AG08395 (cell line): Measurements from ENCODE around the gene ZG16.
"Not testable (repeated sequence)": the region's sequence is repeated elsewhere in the genome, so short reads cannot be mapped to it uniquely, and the experiment has no call there.

Source experiments
- DNase-seq: peaks from one replicate; pipeline ENCODE4 v3.0.0; 2012; ENCODE audit warnings: mixed read lengths, low spot score

Gene ZG16

DNA sequence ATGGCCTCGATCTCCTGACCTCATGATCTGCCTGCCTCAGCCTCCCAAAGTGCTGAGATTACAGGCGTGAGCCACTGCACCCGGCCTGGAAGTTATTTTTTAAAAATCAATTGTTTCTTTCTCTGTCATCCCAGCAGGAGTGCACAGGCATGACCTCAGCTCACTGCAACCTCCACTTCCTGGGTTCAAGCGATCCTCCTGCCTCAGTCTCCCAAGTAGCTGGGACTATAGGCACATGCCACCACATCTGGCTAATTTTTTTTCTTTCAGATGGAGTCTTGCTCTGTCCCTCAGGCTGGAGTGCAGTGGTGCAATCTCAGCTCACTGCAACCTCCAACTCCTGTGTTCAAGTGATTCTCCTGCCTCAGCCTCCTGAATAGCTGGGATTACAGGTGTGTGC is 9.1 kb downstream of the ZG16 start:
- DNase-seq = not testable (repeated sequence)

DNA sequence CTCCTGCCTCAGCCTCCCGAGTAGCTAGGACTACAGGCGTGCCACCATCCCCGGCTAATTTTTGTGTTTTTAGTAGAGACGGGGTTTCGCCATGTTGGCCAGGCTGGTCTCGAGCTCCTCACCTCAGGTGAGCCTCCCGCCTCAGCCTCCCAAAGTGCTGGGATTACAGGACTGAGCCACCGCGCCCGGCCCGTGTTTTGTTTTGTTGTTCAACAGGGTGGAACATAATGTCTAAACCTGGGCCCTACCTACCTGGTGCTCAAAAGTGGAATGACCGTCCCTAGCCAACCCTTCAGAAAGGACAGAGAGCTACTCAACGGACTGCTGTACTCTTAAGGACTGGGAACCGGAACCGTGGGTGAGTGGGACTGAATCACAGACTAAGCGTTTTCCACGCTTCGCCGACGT is 11.7 kb downstream of the ZG16 start:
- DNase-seq = no peak

DNA sequence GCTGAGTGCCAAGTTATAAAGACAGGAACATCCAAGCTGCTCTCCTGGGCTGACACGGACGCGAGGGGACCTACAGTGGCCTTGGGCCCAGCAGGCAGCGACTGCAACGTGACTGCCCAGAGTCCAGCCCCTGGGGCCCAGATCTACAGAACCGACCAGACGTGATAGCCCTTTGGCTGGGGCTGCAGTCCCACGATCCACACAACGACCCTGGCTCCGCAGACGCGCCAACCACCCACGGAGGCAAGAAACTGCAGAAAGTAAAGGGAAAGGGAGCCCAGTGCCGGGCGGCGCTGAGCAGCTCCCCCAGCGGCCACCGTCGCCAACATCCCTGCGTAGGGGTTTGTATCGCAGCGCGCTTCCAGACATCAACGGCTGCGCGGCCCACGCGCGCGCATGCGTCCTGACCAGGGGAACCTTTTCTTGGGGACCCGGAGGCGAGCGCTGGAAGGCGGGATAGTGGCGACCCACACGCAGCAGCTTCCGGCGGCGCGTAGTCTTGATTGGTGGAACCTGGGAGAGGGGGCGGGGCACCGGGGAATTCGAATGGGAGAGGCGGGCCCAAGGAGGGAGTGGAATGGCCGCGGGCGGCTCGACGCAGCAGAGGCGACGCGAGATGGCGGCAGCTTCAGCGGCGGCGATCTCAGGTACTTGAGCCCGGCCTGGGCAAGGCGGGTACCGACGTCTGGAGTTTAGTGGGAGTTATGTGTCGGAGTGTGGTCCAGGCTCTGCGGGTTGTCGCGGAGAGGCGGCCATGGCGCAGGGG is 12.3 kb downstream of the ZG16 start, which contains the start of gene KIF22:
KIF22 (plus strand) TSS at position 569 of the 766 bp plus-strand sequence; CDS start at position 578, 9 bp downstream.
- DNase-seq = peak; percentile 100

DNA sequence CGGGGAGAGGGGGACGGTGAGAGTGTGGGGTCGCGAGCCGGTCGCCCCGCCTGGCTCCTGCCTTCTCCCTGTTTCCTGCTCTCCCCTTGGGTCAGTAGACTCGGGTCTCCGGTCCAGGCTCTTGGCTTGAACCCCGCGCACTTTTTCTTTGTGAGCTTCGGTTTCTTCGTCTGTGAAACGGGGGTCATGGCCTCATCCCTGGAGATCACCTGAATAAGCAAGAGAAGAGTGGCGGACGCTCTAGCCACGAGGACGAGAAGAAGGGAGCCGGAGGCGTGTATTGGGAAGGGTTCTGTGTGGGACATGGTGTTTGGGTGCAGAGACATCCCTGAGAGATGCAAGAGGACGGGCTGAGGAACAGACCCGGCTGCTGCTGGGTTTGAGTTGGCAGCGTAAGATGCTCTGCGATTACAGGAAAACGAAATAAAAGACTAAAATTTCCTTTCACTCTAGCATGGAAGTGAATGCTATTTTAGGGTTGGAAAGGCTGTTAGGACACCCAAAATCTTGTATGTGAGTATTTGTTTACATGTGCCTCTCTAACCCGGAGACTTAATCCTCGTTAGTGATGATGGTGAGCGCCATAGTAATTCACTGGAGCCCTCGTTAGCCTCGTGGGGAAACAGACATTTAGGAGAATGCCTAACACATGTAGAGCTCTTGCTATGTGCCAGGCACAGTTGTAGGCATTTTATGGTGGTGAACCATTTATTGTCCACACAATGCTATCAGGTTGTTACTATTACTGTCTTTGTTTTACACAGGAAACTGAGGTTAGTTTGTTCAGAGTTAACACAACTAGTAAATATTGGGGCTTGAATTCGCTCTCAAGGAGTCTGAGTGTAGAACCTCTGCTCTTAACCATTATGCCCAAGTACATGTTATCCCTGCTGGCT is 13.1 kb downstream of the ZG16 start:
- no peak for DNase-seq

DNA sequence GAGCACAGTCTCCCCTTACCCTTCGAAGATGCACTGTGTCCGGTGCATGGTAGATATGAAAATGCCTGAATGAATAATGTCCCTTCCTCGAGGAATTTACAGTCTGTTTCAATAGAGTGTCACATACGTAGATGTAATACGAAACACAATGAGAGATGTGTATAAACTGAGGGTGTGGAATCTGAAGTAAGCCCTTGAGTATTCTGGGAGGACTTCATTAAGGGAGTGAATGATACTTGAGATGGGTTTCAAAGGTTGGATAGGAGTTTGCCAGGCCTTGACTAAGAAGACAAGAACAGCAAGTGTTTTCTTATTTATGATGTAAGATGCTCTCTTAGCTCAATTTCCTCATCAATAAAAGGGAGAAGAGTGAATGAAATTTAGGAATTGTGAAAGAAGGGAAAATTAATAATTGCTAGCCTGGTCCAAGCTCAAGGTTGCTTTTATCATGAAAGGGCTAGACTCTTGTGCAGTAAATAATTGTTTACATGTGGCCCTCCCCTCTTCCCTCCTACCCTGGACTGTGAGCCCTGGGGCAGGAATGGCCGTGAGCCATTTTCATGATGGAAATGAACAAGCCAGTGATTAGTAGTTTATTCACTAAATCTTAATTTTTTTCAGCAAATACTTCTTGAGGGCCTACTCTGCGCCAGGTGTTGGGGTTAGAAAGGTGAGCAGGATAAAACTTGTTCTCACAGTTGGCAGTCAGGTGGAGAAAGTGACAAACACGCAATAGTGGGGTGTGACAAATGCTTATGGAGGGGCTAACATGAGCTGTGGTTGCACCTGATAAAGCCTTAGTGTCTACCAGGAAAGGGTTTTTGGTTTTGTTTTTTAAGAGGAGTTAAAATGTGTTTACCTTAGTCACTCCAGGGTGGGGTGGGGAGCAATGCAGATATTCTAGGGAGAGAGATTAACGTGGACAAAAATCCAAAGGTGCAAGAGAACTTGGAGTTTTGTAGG is 14.1 kb downstream of the ZG16 start:
- no peak for DNase-seq

DNA sequence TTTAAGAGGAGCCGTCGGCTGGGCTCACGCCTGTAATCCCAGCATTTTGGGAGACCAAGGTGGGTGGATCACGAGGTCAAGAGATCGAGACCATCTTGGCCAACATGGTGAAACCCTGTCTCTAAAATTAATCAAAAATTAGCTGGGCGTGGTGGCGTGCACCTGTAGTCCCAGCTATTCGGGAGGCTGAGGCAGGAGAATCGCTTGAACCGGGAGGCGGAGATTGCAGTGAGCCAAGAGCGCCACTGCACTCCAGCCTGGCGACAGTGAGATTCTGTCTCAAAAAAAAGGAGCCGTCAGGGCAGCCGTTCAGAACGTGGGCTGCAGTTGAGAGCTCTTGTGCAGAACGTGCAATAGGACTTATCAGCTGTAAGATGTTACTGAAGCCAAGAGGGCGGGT is 15.1 kb downstream of the ZG16 start:
- DNase-seq = not testable (repeated sequence)

DNA sequence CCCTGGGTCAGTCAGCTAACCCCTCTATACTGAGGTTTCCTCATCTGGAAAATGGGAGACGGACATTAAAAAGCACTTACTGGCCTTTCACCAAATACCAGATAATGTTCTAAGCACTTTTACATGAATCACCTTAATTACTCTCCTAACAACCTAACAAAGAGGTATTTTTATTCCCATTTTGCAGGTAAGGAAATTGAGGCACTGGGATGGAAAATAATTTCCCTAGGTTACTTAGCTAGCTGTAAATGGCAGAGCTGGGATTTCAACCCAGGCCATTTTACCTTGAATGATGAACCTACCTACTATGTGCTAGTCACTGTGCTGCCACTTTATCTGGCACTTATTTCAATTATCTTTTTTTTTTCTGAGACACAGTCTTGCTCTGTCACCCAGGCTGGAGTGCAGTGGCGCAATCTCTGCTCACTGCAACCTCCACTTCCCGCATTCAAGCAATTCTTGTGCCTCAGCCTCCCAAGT is 16.2 kb downstream of the ZG16 start:
- no peak for DNase-seq

DNA sequence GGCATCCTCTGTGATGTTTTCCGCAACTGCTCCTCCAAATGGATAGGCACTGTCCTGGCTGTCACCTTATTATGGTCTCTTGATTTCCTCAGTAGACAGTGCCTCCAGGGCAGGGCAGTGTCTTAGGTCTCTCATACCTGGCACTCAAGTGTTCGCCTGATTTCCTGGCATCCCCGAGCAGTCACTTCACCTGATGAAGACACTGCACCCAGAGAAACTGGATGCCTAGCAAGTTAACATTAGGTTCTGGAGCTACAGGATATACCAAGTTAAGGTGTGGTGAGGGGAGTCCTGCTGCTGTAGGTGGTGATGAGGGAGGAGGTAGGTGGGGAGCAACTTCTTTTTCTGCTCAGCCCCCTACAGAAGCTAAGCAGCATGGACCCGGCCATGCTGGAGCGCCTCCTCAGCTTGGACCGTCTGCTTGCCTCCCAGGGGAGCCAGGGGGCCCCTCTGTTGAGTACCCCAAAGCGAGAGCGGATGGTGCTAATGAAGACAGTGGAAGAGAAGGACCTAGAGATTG is 24.4 kb downstream of the ZG16 start:
- DNase-seq = no peak

DNA sequence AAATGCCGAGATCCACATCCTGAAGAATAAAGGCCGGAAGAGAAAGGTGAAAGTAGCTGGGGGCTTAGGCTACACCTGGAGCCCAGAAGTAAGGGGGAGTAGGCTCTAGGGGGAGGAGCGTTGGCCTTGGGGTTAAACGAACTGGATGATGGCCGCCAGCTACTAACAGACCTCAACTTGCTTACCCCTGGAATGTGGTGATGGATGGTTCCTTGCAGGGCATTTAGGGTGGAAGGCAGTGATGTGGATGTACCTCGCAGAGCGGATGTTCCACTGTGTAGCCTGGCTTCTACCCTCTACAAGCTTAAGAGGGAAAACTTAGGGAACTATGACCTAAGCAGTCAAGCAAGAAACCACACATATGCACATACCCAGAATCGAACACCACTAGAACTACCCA is 26.0 kb downstream of the ZG16 start:
- DNase-seq = no peak

DNA sequence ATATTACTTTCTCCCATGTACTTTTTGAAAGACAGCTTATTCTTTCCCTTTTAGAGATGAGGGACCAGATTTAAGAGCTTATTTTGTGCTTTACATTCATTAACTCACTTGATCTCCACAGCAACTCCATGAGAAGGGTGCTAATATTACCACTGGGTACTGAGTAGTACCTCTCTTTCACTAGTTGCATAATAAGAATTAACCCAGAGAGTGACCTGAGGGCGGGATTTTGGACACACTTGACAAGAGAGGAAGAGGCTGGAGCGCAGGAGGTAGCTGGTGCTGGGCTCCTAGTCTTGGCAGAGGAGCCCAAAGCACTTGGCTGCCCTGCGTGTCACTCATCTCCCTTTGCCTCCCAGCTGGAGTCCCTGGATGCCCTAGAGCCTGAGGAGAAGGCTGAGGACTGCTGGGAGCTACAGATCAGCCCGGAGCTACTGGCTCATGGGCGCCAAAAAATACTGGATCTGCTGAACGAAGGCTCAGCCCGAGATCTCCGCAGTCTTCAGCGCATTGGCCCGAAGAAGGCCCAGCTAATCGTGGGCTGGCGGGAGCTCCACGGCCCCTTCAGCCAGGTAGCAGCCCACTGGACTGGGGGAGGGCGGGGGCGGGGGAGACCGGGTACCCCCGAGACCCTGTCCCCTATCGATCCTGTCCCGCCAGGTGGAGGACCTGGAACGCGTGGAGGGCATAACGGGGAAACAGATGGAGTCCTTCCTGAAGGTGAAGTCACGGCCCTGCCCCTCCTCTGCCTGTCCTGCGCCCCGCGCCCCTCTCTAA is 26.6 kb downstream of the ZG16 start:
- DNase-seq = peak; percentile 41

DNA sequence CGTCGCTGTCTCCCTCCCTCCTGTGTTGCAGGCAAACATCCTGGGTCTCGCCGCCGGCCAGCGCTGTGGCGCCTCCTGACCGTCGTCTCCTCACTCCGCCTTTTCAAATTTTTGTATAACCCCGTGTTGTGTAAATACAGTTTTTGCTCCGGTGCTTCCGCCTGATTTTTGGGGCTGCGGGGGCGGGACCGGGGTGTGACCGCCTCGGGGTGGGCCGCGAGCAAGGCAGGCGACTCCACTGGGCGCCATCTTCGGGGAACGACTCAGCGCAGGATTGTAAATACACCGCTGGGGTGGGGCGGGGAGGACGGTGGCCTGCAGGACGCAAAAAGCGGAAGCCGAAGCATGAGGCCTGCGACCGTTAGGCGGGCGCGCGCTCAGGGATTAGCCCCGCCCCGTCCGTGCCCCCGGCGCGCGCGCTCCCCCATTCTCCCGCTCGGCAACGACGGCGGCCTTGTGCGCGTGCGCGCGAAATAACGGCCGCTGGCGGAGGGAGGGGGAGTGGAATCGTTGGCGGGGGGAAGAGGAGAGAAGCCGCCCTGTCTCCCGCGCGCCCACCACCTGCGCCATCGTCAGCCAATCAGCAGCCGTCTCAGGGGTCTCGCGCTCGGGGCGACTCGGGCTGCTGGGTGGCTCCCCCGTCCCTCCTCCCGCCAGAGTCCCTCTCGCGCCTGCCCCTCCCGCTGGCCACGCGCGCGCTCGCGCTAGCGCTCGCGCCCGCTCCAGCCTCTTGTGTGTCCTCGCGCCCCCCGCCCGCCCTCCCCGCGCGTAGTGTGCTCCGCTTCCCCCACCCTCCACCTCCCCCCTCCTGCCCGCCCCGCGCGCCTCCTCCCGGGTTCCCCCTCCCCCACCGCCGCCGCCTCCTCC is 27.4 kb downstream of the ZG16 start:
- peak; percentile 95 for DNase-seq

DNA sequence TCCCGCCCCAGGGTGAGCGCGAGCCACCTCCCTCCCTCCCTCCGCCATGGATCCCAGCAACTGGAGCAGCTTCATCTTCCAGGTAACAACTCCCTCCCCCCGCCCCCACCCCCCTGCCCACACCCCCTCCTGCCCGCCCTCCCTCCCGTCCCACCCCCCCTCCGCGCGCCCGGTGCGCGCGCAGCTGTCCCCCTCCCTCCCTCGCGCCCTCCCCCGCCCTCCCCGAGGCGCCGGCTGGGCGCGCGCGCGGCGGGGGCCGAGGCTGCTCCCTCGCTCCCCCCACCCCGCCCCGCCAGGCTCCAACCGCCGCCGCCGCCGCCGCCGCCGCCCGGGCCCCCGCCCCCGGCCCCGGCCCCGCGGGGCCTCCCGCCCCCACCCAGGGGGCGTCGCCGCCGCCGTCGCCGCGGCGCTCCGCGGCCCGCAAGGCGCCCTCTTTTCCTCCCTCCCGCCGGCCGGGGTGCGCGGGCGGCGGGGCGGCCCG is 28.1 kb downstream of the ZG16 start, which contains the start of gene MAZ:
MAZ (plus strand) TSS at position 431 of the 481 bp plus-strand sequence. CDS start 173 bp downstream, outside the sequence.
- no peak for DNase-seq

DNA sequence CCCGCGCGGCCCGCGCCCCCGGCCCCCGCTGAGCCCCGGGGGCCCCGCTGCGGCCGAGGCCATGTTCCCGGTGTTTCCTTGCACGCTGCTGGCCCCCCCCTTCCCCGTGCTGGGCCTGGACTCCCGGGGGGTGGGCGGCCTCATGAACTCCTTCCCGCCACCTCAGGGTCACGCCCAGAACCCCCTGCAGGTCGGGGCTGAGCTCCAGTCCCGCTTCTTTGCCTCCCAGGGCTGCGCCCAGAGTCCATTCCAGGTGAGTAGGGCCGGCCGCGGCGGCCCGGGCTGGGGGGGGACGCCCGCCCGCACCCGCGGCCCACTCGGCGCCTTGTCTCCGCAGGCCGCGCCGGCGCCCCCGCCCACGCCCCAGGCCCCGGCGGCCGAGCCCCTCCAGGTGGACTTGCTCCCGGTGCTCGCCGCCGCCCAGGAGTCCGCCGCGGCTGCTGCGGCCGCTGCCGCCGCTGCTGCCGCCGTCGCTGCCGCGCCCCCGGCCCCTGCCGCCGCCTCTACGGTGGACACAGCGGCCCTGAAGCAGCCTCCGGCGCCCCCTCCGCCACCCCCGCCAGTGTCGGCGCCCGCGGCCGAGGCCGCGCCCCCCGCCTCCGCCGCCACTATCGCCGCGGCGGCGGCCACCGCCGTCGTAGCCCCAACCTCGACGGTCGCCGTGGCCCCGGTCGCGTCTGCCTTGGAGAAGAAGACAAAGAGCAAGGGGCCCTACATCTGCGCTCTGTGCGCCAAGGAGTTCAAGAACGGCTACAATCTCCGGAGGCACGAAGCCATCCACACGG is 28.8 kb downstream of the ZG16 start:
- no peak for DNase-seq

DNA sequence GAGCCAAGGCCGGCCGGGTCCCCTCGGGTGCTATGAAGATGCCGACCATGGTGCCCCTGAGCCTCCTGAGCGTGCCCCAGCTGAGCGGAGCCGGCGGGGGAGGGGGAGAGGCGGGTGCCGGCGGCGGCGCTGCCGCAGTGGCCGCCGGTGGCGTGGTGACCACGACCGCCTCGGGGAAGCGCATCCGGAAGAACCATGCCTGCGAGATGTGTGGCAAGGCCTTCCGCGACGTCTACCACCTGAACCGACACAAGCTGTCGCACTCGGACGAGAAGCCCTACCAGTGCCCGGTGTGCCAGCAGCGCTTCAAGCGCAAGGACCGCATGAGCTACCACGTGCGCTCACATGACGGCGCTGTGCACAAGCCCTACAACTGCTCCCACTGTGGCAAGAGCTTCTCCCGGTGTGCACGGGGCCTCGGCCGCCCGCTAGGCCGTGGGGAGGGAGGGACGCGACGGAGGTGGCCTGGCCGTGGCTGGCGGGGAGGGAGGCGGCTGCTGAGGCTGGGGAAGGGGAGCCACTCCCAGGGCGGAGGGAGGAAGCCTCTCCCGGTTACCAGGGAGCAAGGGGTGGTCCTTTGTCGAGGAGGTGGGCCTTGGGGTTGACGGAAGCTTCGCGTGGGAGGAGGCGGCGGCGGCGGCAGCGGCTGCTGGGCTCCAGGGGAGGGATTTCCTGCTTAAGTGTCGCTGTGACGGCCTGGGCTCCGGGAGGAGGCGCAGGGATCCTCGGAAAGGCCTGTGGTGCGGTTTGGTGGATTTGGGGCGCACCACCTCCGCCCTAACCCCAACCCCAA is 29.6 kb downstream of the ZG16 start:
- peak; percentile 63 for DNase-seq

DNA sequence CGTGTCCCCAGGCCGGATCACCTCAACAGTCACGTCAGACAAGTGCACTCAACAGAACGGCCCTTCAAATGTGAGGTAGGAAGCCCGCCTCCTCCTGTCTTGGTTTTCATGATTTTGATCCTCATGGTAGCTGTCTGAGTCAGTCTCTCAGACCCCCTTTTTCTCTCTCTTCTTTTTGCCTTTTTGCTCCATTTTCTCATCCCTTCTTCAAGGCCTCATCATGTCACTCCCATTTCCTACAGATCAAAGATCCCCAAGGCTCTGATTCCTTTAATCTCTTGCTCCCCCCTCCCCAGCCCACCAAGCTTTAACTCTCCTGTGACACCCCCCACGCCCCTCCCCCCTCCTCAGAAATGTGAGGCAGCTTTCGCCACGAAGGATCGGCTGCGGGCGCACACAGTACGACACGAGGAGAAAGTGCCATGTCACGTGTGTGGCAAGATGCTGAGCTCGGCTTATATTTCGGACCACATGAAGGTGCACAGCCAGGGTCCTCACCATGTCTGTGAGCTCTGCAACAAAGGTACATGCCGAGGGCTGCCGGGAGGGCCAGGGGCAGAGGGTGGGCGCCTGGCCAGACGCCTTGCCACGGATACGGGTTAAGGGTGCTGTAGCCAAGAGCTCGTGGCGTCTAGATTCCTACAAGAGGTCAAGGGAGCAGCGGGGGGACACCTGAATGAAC is 30.3 kb downstream of the ZG16 start:
- no peak for DNase-seq

DNA sequence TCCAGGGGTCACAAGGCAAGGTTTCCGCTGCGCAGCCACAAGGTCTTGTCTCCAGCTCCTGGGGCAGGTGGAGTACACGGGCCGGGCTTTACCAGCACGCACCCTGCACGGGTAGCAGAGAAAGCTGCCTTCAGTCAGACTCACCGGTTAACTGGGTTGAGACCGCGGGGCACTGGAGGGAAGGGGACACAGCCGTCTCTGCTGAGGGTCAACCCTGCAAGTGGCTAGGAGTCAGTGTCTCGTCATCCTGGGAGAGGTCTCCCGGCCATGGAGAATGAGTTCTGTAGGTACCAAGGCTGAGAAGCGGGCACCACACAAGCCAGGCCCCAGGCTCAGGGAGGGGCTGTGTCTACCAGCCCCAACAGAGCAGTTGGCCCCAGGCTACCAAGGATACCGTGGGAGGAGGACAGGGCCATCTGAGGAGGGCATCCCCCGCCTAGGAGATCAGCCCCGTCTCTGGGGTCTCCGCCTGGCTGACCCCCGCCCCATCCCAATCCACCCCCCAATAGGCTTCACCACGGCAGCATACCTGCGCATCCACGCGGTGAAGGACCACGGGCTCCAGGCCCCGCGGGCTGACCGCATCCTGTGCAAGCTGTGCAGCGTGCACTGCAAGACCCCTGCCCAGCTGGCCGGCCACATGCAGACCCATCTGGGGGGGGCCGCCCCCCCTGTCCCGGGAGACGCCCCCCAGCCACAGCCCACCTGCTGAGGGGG is 31.1 kb downstream of the ZG16 start:
- no peak for DNase-seq
